SK-N-SH treated with all-trans-retinoic acid at 6 μM for 48 hours (cell line): ENCODE measurements around the gene KRT85.

Source experiments
- ATAC-seq: fragments of 200-7000 bp; cut with Tn5 transposase; 3 replicates; pipeline ENCODE4 v1.9.1; 2020; ENCODE audit warnings: mild to moderate bottlenecking, moderate library complexity
- ARNTL ChIP-seq: fragments of 450-650 bp; formaldehyde crosslinking; IDR thresholded peaks from 2 replicates; pipeline ENCODE4 v1.5.0; 2020; ENCODE audit warnings: low read depth, mild to moderate bottlenecking, moderate library complexity, borderline replicate concordance
- BACH2 ChIP-seq: fragments of 250-450 bp; sonication (Bioruptor Pico); IDR thresholded peaks from 2 replicates; pipeline ENCODE4 v1.9.0; 2021; ENCODE audit warnings: mild to moderate bottlenecking, borderline replicate concordance
- ESRRG ChIP-seq: fragments of 250-450 bp; sonication (Bioruptor Pico); IDR thresholded peaks from 2 replicates; pipeline ENCODE4 v1.6.1; 2021; ENCODE audit warnings: mild to moderate bottlenecking
- GLIS3 ChIP-seq: fragments of 250-450 bp; sonication (Bioruptor Pico); IDR thresholded peaks from 2 replicates; pipeline ENCODE4 v1.5.0; 2020; ENCODE audit warnings: mild to moderate bottlenecking, moderate library complexity
- ISL1 ChIP-seq: fragments of 250-450 bp; sonication (Bioruptor Pico); IDR thresholded peaks from 2 replicates; pipeline ENCODE4 v2.1.2; 2022; ENCODE audit warnings: mild to moderate bottlenecking, moderate library complexity
- OSR1 ChIP-seq: fragments of 250-450 bp; sonication (Bioruptor Pico); IDR thresholded peaks from 2 replicates; pipeline ENCODE4 v1.8.0; 2022; ENCODE audit warnings: moderate library complexity, mild to moderate bottlenecking, inconsistent platforms
- PPARA ChIP-seq: fragments of 250-450 bp; sonication (Bioruptor Pico); IDR thresholded peaks from 2 replicates; pipeline ENCODE4 v1.5.0; 2020; ENCODE audit warnings: mild to moderate bottlenecking, borderline replicate concordance
- RARB ChIP-seq: fragments of 250-450 bp; sonication (Bioruptor Pico); IDR thresholded peaks from 2 replicates; pipeline ENCODE4 v1.8.0; 2021; ENCODE audit warnings: mild to moderate bottlenecking, moderate library complexity
- SNAI2 ChIP-seq: fragments of 250-450 bp; sonication (Bioruptor Pico); IDR thresholded peaks from 2 replicates; pipeline ENCODE4 v1.5.0; 2020; ENCODE audit warnings: mild to moderate bottlenecking, moderate library complexity
- TCF4 ChIP-seq: fragments of 250-450 bp; sonication (Bioruptor Pico); IDR thresholded peaks from 2 replicates; pipeline ENCODE4 v1.8.0; 2021; ENCODE audit warnings: mild to moderate bottlenecking, moderate library complexity, borderline replicate concordance
- TOX ChIP-seq: fragments of 250-450 bp; sonication (Bioruptor Pico); IDR thresholded peaks from 2 replicates; pipeline ENCODE4 v1.8.0; 2021; ENCODE audit warnings: mild to moderate bottlenecking, moderate library complexity, borderline replicate concordance
- TSHZ2 ChIP-seq: fragments of 250-450 bp; sonication (Bioruptor Pico); IDR thresholded peaks from 2 replicates; pipeline ENCODE4 v1.5.0; 2020; ENCODE audit warnings: mild to moderate bottlenecking, moderate library complexity
- ZC3H10 ChIP-seq: fragments of 250-450 bp; sonication (Bioruptor Pico); IDR thresholded peaks from 2 replicates; pipeline ENCODE4 v1.5.1; 2021; ENCODE audit warnings: mild to moderate bottlenecking, moderate library complexity
- ZFP3 ChIP-seq: fragments of 250-450 bp; sonication (Bioruptor Pico); IDR thresholded peaks from 2 replicates; pipeline ENCODE4 v1.5.0; 2020; ENCODE audit warnings: mild to moderate bottlenecking, moderate library complexity
- ZFP30 ChIP-seq: fragments of 450-650 bp; formaldehyde crosslinking; IDR thresholded peaks from 2 replicates; pipeline ENCODE4 v1.5.0; 2022; ENCODE audit warnings: mild to moderate bottlenecking, moderate library complexity
- ZNF565 ChIP-seq: fragments of 450-650 bp; formaldehyde crosslinking; conservative IDR thresholded peaks from 2 replicates; pipeline ENCODE4 v1.5.0; 2020; ENCODE audit warnings: low read depth, mild to moderate bottlenecking, moderate library complexity
- ZNF70 ChIP-seq: fragments of 450-650 bp; formaldehyde crosslinking; IDR thresholded peaks from 2 replicates; pipeline ENCODE4 v1.5.0; 2020; ENCODE audit warnings: mild to moderate bottlenecking, moderate library complexity
- TF ChIP-seq, protein P1 (sequence below): fragments of 250-450 bp; sonication (Bioruptor Pico); IDR thresholded peaks from 2 replicates; pipeline ENCODE4 v1.8.0; 2020; ENCODE audit warnings: mild to moderate bottlenecking, moderate library complexity, borderline replicate concordance
- TF ChIP-seq, protein P2 (sequence below): fragments of 250-450 bp; sonication (Bioruptor Pico); IDR thresholded peaks from 2 replicates; pipeline ENCODE4 v1.8.0; 2021; ENCODE audit warnings: low read depth, mild to moderate bottlenecking, moderate library complexity, borderline replicate concordance
- TF ChIP-seq, protein P3 (sequence below): fragments of 250-450 bp; sonication (Bioruptor Pico); IDR thresholded peaks from 2 replicates; pipeline ENCODE4 v1.5.1; 2021; ENCODE audit warnings: mild to moderate bottlenecking, moderate library complexity

The KRT85 gene

GRCh38 chr12:52389313-52390207, 22.3 kb upstream of the KRT85 start:
- no peak for ATAC-seq
- TF ChIP-seq PPARA (CRISPR knock-in tag) (no peak), TOX (no peak), BACH2 (no peak), ZNF565 (CRISPR knock-in tag) (no peak), GLIS3 (CRISPR knock-in tag) (no peak), ISL1 (CRISPR knock-in tag) (no peak), ZNF70 (CRISPR knock-in tag) (no peak), OSR1 (CRISPR knock-in tag) (no peak), ARNTL (no peak), ZC3H10 (CRISPR knock-in tag) (no peak), ESRRG (CRISPR knock-in tag) (no peak), SNAI2 (no peak), TCF4 (no peak), TSHZ2 (CRISPR knock-in tag) (no peak), ZFP30 (no peak), ZFP3 (no peak)
- TF ChIP-seq, protein P1, sequence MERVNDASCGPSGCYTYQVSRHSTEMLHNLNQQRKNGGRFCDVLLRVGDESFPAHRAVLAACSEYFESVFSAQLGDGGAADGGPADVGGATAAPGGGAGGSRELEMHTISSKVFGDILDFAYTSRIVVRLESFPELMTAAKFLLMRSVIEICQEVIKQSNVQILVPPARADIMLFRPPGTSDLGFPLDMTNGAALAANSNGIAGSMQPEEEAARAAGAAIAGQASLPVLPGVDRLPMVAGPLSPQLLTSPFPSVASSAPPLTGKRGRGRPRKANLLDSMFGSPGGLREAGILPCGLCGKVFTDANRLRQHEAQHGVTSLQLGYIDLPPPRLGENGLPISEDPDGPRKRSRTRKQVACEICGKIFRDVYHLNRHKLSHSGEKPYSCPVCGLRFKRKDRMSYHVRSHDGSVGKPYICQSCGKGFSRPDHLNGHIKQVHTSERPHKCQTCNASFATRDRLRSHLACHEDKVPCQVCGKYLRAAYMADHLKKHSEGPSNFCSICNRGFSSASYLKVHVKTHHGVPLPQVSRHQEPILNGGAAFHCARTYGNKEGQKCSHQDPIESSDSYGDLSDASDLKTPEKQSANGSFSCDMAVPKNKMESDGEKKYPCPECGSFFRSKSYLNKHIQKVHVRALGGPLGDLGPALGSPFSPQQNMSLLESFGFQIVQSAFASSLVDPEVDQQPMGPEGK (CRISPR knock-in tag) = no peak
- TF ChIP-seq, protein P2, sequence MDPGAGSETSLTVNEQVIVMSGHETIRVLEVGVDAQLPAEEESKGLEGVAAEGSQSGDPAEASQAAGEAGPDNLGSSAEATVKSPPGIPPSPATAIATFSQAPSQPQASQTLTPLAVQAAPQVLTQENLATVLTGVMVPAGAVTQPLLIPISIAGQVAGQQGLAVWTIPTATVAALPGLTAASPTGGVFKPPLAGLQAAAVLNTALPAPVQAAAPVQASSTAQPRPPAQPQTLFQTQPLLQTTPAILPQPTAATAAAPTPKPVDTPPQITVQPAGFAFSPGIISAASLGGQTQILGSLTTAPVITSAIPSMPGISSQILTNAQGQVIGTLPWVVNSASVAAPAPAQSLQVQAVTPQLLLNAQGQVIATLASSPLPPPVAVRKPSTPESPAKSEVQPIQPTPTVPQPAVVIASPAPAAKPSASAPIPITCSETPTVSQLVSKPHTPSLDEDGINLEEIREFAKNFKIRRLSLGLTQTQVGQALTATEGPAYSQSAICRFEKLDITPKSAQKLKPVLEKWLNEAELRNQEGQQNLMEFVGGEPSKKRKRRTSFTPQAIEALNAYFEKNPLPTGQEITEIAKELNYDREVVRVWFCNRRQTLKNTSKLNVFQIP (CRISPR knock-in tag) = no peak
- TF ChIP-seq, protein P3, sequence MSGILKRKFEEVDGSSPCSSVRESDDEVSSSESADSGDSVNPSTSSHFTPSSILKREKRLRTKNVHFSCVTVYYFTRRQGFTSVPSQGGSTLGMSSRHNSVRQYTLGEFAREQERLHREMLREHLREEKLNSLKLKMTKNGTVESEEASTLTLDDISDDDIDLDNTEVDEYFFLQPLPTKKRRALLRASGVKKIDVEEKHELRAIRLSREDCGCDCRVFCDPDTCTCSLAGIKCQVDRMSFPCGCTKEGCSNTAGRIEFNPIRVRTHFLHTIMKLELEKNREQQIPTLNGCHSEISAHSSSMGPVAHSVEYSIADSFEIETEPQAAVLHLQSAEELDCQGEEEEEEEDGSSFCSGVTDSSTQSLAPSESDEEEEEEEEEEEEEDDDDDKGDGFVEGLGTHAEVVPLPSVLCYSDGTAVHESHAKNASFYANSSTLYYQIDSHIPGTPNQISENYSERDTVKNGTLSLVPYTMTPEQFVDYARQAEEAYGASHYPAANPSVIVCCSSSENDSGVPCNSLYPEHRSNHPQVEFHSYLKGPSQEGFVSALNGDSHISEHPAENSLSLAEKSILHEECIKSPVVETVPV (CRISPR knock-in tag) = no peak

DNA sequence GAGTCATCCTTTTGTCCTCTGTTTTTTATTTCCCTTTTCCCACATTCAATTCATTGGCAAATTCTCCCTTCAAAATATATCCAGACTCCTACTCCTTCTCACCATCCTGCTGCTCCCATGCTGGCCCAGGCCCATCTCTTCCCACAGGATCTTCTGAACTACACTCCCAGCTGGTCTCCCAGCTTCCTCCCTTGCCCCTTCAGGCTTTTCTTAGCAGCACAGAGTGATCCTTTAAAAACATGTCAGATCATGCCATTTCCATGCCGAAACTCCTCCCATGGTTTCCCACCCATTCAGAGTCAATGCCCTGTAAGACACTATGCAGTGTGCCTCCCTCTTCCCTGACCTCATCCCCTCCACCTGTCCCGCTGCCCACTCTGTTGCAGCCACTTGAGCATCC, 20.6 kb upstream of the KRT85 start:
- no peak for TF ChIP-seq ISL1 (CRISPR knock-in tag)
- TF ChIP-seq TCF4 = no peak
- TF ChIP-seq SNAI2 = no peak
- TF ChIP-seq, protein P2 (CRISPR knock-in tag) = no peak
- no peak for TF ChIP-seq ZNF70 (CRISPR knock-in tag)
- TF ChIP-seq, protein P1 (CRISPR knock-in tag) = no peak
- no peak for TF ChIP-seq OSR1 (CRISPR knock-in tag)
- no peak for TF ChIP-seq ARNTL
- no peak for TF ChIP-seq RARB
- no peak for TF ChIP-seq ESRRG (CRISPR knock-in tag)
- no peak for TF ChIP-seq TOX
- TF ChIP-seq, protein P3 (CRISPR knock-in tag) = no peak
- TF ChIP-seq ZFP30 = no peak
- TF ChIP-seq ZC3H10 (CRISPR knock-in tag) = no peak
- ATAC-seq = no peak
